ENCODE results near the gene DDX39A.

DNA sequence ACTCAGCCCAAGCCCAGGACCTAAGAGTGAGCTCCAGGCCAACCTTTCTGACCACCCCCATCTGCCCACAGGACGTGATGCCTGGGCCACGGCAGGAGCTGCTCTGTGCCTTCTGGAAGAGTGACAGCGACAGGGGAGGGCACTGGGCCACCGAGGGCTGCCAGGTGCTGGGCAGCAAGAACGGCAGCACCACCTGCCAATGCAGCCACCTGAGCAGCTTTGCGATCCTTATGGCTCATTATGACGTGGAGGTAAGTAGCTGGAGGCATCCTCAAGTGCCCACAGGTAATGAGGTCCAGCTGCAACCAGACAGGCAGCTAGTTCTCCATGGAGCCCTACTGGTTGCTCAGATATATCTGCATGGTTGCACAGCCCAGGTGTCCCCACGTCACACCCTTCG, 14.8 kb downstream of the DDX39A start:
- TF ChIP-seq ZNF282 (IDR thresholded peaks at IDR 0.05; ENCODE audit: partially characterized antibody), result no peak
- TF ChIP-seq, protein P1, sequence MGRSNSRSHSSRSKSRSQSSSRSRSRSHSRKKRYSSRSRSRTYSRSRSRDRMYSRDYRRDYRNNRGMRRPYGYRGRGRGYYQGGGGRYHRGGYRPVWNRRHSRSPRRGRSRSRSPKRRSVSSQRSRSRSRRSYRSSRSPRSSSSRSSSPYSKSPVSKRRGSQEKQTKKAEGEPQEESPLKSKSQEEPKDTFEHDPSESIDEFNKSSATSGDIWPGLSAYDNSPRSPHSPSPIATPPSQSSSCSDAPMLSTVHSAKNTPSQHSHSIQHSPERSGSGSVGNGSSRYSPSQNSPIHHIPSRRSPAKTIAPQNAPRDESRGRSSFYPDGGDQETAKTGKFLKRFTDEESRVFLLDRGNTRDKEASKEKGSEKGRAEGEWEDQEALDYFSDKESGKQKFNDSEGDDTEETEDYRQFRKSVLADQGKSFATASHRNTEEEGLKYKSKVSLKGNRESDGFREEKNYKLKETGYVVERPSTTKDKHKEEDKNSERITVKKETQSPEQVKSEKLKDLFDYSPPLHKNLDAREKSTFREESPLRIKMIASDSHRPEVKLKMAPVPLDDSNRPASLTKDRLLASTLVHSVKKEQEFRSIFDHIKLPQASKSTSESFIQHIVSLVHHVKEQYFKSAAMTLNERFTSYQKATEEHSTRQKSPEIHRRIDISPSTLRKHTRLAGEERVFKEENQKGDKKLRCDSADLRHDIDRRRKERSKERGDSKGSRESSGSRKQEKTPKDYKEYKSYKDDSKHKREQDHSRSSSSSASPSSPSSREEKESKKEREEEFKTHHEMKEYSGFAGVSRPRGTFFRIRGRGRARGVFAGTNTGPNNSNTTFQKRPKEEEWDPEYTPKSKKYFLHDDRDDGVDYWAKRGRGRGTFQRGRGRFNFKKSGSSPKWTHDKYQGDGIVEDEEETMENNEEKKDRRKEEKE (IDR thresholded peaks at IDR 0.05), result no peak
- TF ChIP-seq IRF2 (CRISPR knock-in tag; IDR thresholded peaks at IDR 0.05), result no peak
- no peak for TF ChIP-seq CTCF (CRISPR knock-in tag; IDR thresholded peaks at IDR 0.05)
- no peak for TF ChIP-seq EZH2 (conservative IDR thresholded peaks at IDR 0.05; ENCODE audit: low read depth, low read length)
- TF ChIP-seq ESRRA (CRISPR knock-in tag; IDR thresholded peaks at IDR 0.05; ENCODE audit: low read depth), result no peak
- no peak for TF ChIP-seq KDM5A (IDR thresholded peaks at IDR 0.05; ENCODE audit: borderline replicate concordance, low read length)
- no peak for TF ChIP-seq ZNF280D (CRISPR knock-in tag; IDR thresholded peaks at IDR 0.05)
